GM12875 (cell line): ENCODE results near the gene SLC7A4.

ENCODE experiments used
- H3K4me3 ChIP-seq: one replicate; pipeline ENCODE4 v1.5.1; 2011; ENCODE audit warnings: low read depth, low read length, control low read depth
- TF ChIP-seq, protein P1 (sequence below): IDR thresholded peaks from 2 replicates; pipeline ENCODE4 v1.5.1; 2011; ENCODE audit warnings: low read depth, mild to moderate bottlenecking, control low read depth, inconsistent platforms, low read length, moderate library complexity, borderline replicate concordance; ENCODE audit not compliant: insufficient read depth

SLC7A4 gene

DNA sequence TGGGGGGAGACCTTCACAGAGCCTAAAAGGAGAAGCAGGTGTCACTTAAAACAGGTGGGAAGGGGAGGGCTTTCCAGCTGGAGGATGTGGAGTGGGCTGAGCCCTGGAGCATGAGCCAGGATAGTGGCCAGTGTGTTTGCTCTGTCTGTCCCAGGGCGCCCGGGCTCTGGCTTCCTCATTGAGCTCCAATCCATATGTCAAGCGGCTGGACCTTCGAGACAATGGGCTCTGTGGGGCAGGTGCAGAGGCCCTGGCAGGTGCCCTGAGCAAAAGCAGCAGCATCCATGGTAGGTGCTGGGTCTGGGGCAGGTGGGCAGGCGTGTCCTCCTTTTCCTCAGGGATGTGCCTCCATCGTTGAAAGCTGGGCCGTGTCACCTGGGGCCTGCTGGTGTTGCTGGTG lies 15.4 kb upstream of the SLC7A4 start:
- TF ChIP-seq, protein P1, sequence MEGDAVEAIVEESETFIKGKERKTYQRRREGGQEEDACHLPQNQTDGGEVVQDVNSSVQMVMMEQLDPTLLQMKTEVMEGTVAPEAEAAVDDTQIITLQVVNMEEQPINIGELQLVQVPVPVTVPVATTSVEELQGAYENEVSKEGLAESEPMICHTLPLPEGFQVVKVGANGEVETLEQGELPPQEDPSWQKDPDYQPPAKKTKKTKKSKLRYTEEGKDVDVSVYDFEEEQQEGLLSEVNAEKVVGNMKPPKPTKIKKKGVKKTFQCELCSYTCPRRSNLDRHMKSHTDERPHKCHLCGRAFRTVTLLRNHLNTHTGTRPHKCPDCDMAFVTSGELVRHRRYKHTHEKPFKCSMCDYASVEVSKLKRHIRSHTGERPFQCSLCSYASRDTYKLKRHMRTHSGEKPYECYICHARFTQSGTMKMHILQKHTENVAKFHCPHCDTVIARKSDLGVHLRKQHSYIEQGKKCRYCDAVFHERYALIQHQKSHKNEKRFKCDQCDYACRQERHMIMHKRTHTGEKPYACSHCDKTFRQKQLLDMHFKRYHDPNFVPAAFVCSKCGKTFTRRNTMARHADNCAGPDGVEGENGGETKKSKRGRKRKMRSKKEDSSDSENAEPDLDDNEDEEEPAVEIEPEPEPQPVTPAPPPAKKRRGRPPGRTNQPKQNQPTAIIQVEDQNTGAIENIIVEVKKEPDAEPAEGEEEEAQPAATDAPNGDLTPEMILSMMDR, result no peak
- H3K4me3 ChIP-seq, result no peak overlapping the region

DNA sequence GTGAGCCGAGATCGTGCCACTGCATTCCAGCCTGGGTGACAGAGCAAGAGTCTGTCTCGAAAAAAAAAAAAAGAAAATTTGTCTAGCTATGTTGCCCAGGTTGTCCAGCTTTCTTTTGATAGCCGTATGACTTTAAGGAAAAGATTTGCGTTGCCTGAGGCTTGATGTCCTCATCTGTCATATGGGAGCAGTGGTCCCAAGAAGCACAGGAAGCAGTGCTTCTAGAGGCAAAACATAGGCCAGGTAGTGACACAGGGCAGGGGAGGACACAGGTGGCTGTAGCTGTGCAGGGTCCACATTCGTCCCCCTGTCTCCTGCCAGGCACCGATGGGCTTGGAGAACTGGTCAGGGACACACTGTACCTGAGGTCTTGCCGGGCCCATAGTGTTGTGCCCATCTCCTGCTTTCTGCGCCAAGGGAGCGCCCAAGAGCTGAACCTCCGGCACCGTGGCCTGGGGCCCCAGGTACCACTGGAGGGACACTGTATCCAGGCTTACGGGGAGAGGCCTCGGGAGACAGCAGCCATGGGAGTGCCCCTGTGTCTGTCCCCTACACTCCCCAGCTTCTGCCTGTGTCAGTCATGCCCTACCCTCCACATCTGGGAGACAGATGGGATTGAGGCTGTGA lies 14.8 kb upstream of the SLC7A4 start:
- TF ChIP-seq, protein P1, result no peak

DNA sequence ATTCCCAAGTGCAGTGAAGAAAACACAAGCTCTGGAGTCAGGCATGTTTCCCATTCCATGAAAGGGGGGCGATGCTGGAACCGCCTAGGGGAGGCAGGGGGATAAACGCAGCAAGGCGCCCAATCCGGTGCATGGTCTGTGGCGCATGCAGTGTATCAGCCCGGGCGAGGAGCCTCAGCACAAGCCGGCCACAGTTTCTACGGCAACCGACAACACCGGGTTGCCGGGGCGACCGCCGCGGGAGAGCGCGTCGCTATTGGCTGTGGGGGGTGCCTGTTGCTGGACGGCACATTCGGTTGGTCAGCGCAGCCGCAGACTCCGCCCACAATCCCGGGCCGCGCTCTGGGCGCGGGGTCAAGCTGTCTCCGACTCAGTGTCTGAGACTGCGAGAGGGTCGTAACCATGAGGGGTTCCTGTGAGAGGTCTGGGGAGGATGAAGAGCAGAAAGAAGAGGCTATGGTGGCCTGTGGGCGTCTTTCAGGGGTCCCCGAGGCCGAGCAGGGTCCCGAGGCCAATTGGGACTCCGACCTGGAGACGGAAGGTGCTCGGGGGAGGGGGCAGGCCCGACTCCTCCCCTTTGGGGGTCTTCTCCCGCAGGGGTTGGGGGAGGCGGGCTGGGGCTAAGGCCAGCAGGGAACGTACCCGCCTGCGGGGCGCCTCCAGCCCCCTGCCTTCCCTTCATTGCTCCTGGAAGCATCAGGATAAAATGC lies 13.4 kb upstream of the SLC7A4 start, which contains the start of gene LRRC74B:
Gene LRRC74B (plus strand): TSS at position 362 of the 710 bp plus-strand sequence. CDS start 41 bp downstream, at position 403.
- TF ChIP-seq, protein P1, result no peak
- peak within 1 kb of the TSS; percentile 28 for H3K4me3 ChIP-seq

More for the DNA sequence above, 14.8 kb upstream of the SLC7A4 start:
- no peak overlapping the region for H3K4me3 ChIP-seq

DNA sequence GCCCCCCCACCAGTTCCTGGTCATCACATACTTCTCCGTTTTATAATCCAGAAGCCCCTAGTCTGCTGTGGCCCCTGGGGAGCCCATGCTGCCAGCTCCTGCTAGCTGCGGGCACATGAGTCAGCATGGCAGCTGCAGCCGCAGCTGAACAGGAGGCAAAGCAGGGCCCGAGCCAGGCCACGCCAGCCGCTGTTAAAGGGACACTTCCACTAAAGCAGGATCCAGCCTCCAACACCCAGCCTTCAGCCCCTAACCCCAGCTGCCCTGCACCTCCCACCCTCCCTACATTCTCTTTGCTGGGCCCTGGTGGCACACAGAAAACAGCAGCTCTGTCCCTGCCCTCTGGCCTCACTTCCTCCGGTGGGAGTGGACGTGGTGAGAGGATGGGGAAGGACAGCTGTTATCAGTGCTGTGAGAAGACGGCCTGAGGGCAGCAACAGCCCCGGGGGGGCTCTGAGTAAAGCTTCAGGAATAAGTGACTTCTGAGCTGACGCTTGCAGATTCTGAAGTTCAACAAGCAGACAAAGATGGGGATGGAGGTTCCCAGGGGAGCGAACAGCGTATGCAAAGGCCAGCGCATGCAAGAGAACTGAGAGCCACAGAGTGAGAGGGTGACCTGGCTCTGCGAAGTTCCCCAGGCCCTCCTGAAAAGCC lies 12.7 kb upstream of the SLC7A4 start:
- TF ChIP-seq, protein P1, result no peak
- H3K4me3 ChIP-seq, result no peak overlapping the region

DNA sequence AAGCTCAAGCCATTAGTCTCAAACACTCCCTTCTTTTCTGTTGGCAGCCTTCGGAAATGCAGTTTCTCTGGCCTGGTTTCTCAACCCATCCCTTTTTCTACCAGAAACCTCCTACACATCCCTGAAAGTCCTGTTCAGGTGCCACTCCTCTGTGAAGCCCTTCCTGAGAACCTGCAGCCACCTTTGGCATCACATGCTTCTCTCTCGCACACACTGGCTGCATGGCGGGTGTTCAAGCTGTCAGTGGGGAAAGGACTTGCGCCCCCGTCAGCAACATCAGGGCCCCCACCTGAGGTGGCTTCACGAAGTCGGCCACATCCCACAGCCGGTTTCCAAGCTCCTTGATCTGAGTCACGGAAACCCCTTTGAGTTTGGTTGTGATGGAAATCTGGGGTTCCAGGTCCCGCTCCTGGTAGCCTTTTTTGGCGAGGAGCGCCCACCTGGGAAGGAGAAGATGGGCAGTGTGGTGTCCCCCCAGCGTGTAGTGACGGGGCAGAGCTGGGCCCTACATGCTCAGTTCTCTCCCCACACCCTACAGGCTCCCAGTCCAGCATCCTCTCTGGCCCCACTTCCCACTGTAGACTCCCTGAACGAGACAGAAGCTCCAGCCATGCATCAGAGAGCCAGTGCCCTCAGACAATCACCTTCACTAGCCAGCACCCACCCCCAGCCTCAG lies 11.6 kb upstream of the SLC7A4 start:
- no peak overlapping the region for H3K4me3 ChIP-seq
- TF ChIP-seq, protein P1, result no peak

DNA sequence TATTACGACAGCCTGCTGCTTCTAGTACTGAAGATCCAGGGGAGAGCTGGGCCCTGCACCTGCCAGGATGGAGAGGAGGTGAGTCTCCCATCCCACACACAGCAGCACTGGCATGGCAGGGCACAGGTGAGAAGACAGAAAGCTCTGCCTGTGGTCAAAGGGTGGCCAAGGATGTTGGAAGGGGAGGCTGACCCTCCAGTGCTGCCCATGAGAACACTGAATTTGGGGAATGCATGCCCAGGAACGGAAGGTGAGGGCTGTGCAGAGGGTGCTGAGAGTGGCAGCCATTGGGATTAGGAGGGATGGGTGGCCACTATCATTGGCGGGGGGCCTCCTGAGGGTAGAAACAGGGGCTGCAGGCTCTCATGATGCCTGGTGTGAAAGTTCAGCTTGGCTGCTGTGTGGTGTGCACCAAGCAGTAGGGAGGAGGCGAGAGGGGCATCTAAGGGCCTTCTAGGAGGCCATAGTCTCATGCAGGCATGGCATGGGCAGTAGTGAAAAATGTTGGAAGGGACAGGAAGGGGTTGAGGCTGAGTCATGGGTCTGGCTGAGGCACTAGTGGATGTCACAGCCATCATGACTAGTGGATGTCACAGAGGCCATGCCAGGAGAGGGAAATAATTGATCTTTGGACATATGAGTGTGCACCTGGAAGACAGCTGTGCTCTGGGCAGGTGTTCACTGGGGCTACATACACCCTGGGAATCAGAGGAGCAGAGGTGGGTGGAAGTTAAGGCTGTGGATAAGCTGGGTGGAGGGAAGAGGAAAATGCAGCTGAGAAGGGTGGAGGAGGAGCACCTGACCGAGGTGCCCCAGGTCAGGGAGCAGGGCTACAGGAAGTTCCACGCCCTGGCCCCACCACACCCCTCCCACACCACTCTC lies 10.9 kb upstream of the SLC7A4 start:
- no peak overlapping the region for H3K4me3 ChIP-seq
- TF ChIP-seq, protein P1, result no peak
